GM18951 (cell line): ENCODE data around the gene ARMC10.
"Not testable (repeated sequence)": the region's sequence is repeated elsewhere in the genome, so short reads cannot be mapped to it uniquely, and the experiment has no call there.

Source experiments
- POLR2A ChIP-seq: IDR thresholded peaks from 4 replicates; pipeline ENCODE4 v1.6.1; 2011; ENCODE audit warnings: mild to moderate bottlenecking; ENCODE audit not compliant: insufficient read length, insufficient read depth; ENCODE audit errors: extremely low read depth
- in situ Hi-C: fragments of 300-500 bp; cut with MboI; formaldehyde crosslinking; loops from one replicate; pipeline ENCODE4 v1.12.0; 2022; ENCODE audit warnings: low sequenced_read_pairs, mixed read lengths, inconsistent platforms; ENCODE audit not compliant: unreplicated experiment

ARMC10 gene

DNA sequence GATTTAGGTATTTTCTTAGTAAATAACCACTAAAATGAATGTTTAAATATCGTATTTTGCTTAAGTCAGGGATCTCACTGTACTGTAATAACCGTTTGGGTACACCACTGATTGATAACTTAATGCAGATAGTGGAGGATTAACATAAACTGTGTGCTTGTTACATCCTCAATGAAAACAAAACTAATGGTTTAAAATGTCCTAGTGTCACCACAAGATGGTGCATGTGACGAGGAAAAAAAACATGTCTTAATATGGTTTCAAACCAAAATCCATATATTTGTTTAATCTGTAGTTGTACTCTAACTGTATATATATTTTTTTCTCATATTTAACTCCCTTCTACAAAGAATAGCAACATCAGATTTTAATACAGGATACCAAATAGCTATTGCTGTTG is 19.2 kb downstream of the ARMC10 start:
- in situ Hi-C loops, result no loop called here
- no peak for TF ChIP-seq POLR2A

DNA sequence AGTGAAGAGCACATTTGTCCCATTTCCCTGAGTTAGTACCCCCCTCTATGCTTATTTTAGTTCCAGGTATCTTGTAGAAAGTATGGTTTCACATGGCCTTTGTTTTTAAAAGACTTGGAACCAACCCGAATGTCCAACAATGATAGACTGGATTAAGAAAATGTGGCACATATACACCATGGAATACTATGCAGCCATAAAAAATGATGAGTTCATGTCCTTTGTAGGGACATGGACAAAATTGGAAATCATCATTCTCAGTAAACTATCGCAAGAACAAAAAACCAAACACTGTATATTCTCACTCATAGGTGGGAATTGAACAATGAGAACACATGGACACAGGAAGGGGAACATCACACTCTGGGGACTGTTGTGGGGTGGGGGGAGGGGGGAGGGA is 20.6 kb downstream of the ARMC10 start:
- in situ Hi-C loops, result not testable (repeated sequence)

DNA sequence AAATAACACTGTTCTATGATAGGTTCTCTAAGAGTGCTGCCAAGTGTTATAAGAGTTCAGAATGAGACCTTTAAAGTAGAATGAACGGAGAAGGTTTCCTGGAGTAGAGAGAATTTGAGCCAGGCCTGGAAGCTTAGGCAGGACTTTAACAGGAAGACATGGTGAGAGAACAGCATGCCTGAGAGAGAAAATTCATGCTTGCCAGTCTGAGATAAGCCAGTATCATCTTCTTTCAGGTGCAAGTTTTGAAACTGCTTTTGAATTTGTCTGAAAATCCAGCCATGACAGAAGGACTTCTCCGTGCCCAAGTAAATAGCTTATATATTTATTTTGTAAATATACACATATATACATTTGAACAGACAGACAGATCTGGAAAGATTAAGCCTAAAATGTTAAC is 22.1 kb downstream of the ARMC10 start:
- in situ Hi-C loops, result no loop called here
- TF ChIP-seq POLR2A, result no peak

DNA sequence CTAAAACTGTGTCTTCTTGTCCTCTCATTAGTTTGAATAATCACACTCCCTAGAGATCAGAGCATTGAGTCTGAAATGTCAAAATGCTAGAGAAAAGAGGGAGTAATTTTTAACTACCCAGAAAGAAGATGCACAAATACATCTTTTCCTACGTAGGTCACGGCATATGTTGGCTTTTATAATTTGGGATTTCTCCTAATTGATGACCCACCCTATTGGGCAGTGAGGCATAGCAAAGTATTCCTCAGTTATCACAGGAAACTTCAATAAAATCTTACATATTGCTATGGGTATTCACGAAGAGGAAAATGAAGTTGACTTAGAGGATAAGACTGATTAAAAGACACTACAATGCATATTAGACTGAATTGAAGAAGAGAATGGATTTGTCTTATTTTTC is 25.4 kb downstream of the ARMC10 start:
- in situ Hi-C loops, result no loop called here
- TF ChIP-seq POLR2A, result no peak

DNA sequence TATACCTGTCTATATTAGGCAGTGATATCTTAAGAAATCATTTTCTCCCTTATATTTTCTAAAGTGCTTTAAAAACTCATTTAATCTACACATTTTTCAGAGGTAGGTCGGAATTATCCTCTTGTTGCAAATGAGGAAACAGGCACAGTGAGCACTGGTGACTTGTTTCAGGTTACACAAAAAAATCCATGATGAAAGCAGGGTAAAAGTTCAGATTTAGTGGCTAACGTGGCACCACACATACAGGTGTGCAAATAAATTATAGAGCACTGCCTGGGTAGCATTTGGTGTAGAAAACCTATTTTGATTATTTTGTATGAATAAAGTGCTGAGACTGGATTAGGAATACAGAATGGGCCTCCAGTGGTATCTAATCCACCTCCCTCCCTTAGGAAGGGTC is 26.6 kb downstream of the ARMC10 start:
- in situ Hi-C loops, result no loop called here
- TF ChIP-seq POLR2A, result no peak

DNA sequence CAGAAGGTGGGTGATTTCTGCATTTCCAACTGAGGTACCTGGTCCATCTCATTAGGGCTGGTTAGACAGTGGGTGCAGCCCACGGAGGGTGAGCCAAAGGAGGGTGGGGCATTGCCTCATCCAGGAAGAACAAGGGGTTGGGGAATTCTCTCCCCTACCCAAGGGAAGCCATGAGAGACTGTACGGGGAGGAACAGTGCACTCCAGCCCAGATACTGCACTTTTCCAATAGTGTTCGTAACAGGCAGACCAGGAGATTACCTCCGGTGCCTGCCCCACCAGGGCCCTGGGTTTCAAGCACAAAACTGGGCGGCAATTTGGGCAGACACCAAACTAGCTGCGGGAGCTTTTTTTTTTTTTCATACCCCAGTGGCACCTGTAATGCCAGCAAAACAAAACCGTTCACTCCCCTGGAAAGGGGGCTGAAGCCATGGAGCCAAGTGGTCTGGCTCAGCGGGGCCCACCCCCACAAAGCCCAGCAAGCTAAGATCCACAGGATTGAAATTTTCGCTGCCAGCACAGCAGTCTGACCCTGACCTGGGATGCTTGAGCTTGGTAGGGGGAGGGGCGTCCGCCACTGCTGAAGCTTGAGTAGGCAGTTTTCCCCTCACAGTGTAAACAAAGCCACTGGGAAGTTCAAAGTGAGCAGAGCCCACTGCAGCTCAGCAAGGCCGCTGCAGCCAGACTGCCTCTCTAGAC is 31.2 kb downstream of the ARMC10 start:
- TF ChIP-seq POLR2A, result no peak
- in situ Hi-C loops, result no loop called here

DNA sequence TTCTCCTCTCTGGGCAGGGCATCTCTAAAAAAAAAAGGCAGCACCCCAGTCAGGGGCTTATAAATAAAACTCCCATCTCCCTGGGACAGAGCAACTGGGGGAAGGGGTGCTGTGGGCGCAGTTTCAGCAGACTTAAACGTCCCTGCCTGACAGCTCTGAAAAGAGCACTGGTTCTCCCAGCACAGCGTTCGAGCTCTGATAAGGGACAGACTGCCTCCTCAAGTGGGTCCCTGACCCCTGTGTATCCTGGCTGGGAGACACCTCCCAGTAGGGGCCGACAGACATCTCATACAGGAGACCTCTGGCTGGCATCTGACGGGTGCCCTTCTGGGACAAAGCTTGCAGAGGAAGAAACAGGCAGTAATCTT is 31.7 kb downstream of the ARMC10 start:
- in situ Hi-C loops, result not testable (repeated sequence)

DNA sequence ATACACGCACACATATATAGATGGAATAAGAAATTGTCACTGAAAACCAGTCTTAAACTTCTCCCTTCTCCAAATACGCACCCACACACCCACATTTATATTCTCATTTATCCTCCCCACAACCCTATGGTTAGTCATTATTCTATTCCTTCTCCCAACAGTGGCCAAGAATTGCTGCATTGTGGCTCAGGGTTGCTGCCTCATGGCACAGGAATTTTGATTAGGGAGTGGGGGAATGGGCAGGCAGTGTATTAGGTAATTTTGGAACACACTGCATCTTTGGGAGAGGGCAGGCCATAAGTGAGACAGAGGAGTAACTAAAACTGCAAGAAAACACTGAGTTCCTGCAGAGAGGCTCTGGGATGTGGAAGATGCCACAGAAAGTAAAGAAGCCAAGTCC is 38.2 kb downstream of the ARMC10 start:
- in situ Hi-C loops, result no loop called here

DNA sequence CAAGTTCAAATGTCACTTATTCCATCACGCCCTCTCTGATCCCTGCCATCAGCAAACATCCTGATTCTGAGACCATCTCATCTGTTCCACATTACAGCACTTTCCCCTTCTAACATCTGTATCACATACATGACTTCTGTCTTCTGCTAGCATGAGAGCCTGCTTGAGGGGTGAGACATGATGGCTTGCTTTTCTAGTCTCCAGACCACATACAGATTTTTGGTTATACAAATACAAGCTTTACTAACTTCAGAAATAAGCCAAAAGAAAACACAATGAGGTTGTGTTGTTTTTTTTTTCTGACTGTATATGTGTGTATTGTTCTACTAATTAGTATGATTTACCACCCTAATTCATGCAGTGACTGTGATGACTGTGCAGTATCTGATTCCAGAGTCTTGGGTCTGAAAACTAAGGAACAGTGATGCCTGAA is 39.7 kb downstream of the ARMC10 start:
- in situ Hi-C loops, result no loop called here
- no peak for TF ChIP-seq POLR2A

More for the DNA sequence above, 38.2 kb downstream of the ARMC10 start:
- no peak for TF ChIP-seq POLR2A

DNA sequence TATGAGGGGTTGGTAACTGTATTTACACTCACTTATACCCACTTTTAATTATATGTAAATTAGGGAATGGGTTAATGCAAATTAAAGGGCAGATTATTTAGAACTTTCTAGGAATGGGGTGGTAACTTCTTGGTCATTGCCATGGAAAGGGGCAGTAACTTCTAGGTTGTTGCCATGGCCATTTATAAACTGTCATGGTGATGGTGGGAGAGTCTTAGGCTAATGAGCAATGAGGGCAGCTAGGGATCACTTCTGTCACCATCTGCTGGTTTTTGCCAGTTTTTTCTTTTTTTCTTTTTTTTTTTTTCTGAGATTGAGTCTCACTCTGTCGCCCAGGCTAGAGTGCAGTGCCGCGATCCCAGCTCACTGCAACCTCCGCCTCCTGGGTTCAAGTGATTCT is 40.8 kb downstream of the ARMC10 start:
- in situ Hi-C loops, result no loop called here
- TF ChIP-seq POLR2A, result no peak

DNA sequence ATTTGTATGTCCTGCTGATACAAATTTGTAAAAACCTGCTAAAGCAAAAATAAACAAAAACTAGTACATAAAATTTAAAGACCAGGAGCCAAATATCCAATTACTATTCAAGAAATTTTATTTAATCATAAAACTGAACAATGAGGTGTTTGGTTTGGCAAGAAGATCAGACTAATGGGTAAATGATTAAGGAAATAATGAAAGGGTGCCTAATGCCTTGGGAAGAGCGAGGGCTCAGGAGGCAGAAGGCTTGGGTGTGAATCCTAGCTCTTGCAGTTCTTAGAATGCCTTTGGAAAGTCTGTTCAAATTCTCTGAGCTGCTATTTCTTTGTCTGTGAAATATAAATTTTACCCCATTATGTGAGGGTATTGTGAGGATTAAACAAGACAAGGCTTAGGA is 41.6 kb downstream of the ARMC10 start:
- in situ Hi-C loops, result no loop called here
- TF ChIP-seq POLR2A, result no peak

DNA sequence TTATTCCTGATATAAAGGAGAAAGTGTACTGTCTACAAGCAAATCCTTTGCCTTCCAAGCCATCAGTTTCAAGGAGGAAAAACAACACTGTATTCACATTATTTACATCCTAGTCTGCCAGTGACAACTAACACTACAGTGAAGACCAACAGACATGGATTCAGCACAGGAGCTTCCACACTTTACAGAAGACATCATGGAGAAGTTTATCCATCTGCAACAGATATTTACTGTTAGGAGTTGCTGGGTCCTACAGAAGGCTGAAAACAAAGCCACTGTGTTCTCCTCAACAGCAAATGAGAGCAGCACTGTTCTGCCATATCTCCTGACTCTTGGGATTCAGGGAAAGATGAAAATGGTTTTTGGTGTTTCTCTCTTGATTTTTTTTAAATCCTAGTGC is 42.1 kb downstream of the ARMC10 start:
- in situ Hi-C loops, result no loop called here
- TF ChIP-seq POLR2A, result no peak

DNA sequence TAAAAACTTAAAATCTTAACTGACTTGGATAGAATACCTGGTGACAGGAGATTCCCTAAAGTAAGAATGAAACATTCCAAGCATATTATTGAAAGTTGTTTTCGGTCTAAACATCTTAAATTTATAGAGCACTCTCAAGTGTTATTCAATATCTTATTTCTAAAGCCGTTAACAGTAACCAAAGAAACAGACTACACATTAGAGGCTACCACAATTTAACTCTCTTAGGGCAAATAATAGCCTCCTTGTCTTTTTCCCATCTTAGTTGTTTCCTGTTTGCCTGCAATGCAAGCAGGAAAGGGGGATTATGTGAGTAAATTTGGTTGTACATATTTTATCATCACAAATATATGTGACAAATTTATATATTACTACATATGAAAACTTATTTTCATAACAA is 42.5 kb downstream of the ARMC10 start:
- in situ Hi-C loops, result no loop called here
- no peak for TF ChIP-seq POLR2A

DNA sequence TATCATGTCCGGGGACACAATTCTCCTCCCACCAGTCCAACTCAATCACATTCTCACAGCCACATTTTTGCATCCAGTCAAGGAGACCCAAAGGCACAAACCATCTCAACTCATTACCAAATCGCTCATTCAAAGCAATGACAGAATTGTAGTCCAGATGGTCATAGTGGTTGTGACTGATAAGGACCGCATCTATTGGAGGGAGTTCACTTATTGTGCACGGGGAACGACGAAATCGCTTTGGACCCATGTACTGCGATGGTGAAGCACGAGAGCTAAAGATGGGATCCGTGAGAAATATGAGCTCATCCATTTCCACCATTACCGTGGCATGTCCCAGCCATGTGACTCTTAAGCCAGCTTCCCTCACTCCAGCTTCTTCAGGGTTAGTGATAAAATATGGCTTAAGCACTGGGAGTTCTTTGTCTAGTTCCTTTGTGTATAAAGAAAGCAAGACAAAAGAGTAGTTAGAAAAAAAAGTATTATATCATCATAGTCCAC is 44.9 kb downstream of the ARMC10 start:
- in situ Hi-C loops, result no loop called here
- TF ChIP-seq POLR2A, result no peak

DNA sequence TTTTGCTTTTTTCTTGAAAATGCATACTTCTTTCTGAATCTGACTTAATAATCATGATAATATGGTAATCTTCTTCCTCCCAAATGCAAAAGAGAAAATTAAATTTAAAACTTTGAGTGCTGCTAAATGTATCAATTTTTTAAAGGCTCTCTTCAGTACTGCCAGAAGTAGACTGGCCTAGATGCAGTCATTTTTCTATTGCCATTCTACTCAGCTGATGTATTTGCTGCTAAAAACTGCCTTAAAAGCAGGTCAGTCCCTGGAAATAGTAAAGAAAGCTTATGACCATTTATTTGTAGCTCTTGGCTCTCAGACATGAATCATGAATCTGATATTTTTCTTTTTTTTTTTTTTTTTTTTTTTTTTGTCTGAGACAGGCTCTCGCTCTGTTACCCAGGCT is 45.4 kb downstream of the ARMC10 start:
- in situ Hi-C loops, result no loop called here
- TF ChIP-seq POLR2A, result no peak
